Renal cortical epithelial cell (primary cell): ENCODE data around the gene CPE. TPM values are rescaled to one million over a fixed set of nuclear protein-coding genes. Genes with fewer than 3 reads are reported as not detected.
A peak's percentile ranks its signal among the peaks of the same experiment; 100 is the strongest.
"Not testable (repeated sequence)": the region's sequence is repeated elsewhere in the genome, so short reads cannot be mapped to it uniquely, and the experiment has no call there.

Source experiments
- DNase-seq: peaks from one replicate; pipeline ENCODE4 v3.0.0-alpha.2; 2011; ENCODE audit warnings: low read depth
- total RNA-seq: library from RNA; depleted of rRNA; stranded (reverse); fragments of >200 nt; gene quantifications from 2 replicates; pipeline ENCODE4 v1.2.3, GENCODE V29; 2014

Gene CPE
- 6.9 and 32.8 TPM in 2 replicates for total RNA-seq

DNA sequence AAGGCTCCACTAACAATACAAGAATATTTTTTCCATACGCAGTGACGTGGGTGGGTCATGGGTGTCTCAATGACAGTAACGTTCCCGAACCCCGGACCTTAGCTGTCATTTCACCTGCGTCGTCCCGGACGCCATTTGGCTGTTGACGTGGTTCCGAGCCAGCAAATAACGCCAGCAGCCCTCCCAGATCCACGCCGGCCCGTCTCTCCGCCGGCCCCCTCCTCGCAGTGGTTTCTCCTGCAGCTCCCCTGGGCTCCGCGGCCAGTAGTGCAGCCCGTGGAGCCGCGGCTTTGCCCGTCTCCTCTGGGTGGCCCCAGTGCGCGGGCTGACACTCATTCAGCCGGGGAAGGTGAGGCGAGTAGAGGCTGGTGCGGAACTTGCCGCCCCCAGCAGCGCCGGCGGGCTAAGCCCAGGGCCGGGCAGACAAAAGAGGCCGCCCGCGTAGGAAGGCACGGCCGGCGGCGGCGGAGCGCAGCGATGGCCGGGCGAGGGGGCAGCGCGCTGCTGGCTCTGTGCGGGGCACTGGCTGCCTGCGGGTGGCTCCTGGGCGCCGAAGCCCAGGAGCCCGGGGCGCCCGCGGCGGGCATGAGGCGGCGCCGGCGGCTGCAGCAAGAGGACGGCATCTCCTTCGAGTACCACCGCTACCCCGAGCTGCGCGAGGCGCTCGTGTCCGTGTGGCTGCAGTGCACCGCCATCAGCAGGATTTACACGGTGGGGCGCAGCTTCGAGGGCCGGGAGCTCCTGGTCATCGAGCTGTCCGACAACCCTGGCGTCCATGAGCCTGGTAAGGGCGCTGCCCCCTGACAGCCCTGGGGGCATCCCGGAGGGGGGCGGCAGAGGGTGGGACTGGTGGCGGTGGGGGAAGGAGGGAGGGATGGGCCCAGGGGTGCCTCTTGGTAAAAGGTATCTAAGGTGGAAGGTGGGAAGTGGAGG is at the start of gene CPE:
CPE (plus strand) TSS at position 264 of the 933 bp plus-strand sequence; CDS start at position 478, 214 bp downstream.
- DNase-seq, result peak; percentile 42

DNA sequence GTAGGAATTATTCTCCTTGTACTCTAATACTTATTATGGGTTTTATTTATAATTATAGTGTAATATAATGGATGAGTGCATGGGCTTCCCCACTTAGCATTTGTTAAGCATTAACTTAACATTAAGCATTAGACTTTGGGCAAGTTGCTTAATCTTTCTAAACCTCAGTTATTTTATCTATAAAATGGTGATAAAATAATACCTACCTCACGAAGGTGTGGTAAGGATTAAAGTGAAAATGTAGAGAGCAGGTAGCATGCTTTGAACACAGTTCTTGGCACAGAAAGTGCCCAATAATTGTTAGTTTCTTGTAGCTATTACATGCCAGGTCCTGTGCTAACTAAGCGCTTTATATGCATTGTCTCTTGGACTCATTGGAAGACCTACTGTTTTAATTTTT is 48.7 kb upstream of the CPE start:
- peak; percentile 27 for DNase-seq

- no peak for DNase-seq
Measured at GRCh38 chr4:165330666-165331065, 48.1 kb upstream of the CPE start.

GRCh38 chr4:165331359-165331758 is 47.4 kb upstream of the CPE start:
- no peak for DNase-seq

GRCh38 chr4:165331823-165332222 is 47.0 kb upstream of the CPE start:
- no peak for DNase-seq

- DNase-seq, result no peak
Measured at GRCh38 chr4:165332502-165332901, 46.3 kb upstream of the CPE start.

- no peak for DNase-seq
Measured at GRCh38 chr4:165335163-165335703, 43.6 kb upstream of the CPE start.

DNA sequence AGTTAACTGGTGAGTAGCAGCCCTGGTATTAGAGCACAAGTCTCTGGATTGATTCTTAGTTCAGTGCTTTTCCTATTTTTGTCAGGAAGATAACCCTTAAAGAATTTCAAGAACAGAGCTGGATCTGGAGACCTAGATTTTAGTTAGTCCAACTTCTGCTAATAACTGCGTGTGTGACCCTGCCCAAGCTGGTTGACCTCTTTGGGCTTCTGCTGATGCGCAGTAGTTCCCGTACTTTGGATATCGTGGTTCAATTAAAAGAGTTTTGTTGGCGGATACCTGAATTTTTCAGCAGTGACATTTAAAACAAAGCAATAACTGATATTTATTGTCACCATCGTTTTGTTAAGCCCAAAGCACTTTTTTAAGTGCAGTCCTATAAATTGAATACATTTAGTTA is 42.1 kb upstream of the CPE start:
- no peak for DNase-seq

DNA sequence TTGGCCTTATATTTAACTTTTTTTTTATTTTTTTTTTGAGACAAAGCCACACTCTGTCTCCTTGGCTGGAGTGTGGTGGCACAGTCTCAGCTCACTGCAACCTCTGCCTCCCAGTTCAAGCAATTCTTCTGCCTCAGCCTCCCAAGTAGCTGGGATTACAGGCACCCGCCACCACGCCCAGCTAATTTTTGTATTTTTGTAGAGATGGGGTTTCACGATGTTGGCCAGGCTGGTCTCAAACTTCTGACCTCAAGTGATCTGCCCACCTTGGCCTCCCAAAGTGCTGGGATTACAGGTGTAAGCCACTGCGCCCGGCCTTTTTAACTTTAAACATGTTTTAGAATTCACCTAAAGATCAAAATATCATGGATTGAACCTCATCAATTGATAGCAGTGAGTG is 36.5 kb upstream of the CPE start:
- not testable (repeated sequence) for DNase-seq

DNA sequence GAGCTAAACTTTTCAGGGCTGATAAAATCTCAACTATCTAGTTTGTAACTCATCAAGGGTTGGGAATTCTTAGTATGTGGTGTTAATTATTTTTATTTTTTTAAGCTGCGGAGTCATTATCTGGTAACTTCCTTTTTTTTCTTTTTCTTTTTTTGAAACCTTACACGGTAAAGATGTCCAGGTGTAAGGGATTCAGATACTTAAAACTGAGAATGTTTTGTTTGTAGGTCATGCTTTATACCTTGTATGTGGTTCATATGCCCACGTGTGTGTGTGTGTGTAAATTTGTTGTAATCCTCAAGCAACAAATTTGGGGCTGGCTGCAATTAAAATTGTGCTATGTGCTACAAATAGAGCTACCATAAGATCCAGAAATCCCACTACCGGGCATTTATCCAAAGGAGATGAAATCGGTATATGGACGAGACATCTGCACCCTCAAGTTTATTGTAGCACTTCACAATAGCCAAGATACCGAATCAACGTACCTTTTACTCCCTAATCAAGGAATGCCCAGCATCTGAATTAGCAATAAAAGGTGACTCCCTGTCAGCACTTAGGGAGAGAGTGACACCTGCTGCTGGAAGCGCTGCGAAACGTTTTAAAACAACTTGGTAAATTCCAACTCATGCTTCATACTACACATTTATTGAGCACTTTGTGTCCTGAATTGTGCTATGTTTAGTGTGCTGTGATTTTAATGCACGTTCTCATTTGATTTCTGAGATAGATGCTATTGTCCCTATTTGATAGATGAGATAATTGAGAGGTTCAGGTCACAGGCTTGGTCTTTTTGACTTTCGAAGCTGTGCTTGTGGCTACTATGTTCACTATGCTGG is 35.2 kb upstream of the CPE start:
- DNase-seq, result peak; percentile 26

- DNase-seq, result no peak
Measured at GRCh38 chr4:165345666-165346417, 33.0 kb upstream of the CPE start.

DNA sequence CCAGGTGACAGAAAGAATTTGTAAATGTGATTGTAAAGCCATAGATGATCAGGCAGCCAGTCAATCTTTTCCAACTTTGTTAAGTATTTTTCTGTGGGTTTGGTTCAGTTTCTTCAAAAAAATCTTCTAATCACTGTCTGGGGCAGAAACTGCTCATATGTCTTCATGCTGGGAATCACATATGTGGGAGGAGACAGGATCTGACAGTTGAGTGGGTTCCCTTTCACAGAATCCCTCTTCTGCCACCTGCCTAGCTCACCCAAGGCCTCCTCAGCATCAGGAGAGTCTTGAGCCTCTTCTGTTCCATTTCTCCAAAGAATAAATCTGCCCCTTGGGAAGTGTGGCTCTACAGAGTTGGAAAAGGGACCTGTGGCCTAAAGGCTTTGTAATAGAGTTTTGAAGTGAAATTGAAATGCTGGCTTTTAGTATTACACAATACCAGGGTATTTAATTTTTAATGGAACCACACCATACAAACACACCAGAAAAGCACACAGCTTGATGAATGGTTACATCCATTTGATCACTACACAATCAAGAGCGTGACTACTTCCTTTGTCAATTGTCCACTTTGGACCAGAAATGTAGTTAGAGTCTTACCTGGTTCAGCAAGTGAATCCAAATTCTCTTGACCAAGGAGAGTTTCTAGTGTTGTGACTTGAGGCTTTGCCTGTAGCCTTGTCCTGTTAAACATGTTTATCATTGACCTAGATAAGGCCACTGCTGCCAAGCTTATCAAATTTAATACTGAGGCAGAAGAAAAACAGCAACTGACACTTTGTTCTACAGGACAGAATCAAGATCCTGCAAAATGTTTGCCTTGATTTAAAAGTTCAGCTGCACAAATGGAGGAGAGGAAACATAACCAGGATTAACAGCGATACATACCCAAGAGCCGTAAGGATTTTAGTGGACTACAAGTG is 30.9 kb upstream of the CPE start:
- no peak for DNase-seq

DNA sequence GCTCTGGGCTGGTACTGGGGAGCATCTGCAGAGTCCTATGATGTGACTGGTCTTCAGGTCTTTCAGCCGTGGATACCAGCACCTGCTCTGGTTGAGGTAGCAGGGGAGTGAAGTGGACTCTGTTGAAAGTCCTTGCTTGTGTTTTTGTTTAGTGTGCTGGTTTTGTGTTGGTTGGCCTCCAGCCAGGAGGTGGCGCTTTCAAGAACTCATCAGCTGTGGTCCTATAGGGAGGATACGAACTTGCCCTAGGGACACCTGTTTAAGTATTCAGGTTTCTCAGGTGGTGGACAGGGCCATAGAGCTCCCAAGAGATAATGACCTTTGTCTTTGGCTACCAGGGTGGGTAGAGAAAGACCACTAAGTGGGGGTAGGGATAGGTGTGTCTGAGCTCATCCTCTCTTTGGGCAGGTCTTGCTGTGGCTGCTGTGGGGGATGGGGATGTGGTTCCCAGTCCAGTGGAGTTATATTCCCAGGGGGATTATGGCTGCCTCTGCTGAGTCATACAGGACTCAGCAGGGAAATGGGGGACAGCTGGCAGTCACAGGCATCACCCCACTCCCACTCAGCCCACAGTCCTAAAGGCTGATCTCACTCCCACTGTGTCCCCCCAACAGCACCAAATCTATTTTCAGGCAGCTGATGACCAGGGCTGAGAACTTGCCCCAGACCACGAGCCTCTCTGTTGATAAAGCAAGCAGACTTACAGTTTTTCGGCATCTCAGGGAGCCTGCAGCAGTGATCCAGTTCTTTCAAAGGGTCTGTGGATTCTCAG is 27.3 kb upstream of the CPE start:
- DNase-seq, result no peak

DNA sequence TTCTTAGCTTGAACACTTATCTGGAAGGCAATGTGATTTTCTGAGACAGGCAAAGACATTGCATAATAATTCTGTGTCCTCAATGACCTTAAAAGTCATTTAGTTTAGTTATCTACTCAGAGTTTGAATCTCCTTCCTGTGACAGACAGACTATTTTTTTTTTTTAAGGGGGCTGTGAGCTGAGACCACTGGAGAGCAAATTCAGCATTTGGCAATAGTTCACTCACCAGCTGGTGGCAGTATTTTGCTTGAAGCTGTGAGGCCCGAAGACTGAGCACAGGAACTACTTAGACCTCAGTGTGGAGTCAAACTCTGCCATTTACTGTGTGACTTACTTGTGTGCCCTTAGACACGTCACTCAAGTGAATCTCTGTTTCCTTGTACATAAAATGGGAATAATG is 22.9 kb upstream of the CPE start:
- peak; percentile 57 for DNase-seq

DNA sequence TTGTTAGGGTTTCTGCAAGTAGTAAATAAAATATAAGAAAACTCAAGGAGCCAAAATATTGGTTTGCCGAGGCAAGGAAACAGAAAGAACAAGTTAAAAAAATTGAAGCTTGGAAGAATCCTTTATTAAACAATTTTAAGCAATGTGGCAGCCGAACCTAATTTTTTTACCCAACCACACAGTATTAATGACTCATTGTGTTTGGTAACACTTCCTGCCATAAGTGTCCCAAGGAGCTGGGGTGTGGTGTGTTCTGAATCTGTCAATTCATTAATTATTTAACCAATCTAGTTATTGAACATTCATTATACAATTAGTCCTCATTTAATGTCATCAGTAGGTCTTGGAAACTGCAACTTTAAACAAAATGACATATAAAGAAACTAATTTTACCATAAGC is 19.3 kb upstream of the CPE start:
- peak; percentile 76 for DNase-seq

- DNase-seq, result peak; percentile 46
Measured at GRCh38 chr4:165360041-165360695, 18.6 kb upstream of the CPE start.

DNA sequence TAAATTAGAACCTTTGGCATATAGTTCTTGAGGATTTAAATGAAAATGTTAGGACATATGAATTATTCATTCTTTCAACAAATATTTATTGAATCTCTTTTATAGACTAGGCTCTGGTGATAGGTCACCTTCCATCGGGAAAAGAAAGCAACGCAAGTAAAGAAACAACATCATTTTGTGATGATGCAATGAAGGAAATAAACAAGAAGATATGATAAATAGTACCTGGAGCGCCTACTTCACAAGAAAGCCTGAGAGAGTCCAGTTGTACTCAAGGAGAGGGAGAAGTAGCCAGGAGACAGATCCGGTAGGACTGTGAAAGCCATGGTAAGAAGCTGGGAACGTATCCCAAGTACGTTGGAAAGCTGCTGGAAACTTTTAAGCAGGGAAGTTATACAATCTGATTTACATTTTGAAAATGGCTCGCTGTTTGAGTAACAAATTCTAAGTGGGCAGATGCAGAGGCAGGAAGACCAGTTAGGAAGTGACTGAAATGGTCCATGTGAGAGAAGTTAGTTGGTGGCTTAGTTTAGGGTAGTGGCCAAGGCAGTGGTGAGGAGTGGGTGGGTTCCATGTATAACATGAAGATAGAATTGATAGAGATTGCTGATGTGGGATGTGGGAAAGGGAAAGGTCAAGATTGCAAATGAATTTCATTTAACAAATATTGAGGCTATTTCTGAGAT is 17.7 kb upstream of the CPE start:
- DNase-seq, result no peak

DNA sequence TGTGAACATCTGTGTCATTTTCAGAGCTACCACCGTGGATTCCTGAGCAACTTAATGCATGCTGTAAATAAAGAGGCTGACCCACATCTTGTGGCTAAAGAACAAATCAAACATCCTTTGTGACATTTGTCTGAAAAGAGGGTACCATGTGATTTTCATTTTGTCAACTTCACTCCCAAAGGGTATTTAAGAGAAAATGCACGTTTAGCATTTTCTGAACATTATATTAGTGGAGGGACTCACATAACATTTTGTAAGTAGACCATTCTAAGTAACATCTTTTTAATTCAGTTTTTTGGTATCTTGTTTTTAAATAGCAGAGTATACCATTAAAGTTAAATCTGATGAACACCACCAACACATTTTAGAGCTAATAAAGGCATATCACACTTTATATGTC is 17.0 kb upstream of the CPE start:
- DNase-seq, result no peak
